ENCODE measurements around the gene KMO. TPM values are rescaled to one million over a fixed set of nuclear protein-coding genes. Genes with fewer than 3 reads are reported as not detected.

The KMO gene
- total and polyA plus RNA-seq, 2 of the 8 experiments (the other 6 are each of a cell fraction or from before 2014, with no cell fraction given): not detected

DNA sequence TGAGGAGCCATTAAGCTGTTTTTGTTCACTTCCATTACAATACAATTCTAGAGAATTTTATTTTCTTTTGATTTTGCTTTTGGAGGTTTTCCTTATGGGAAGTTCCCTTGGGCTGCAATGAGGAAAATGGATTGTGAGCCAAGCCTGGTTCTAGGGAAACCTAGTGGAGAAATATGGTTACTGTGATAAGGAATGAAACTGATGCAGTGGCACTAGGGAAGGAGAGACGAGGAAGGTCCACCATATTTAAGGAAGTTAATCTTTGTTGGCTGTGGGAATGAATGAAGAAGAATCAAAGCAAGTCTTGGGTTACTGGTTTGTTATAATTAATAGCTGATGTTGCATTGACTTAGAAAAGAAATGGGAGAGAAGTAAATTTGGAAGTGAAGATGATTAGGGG lies 79.6 kb downstream of the KMO start:
- H3K9ac ChIP-seq (replicated peaks in 1 of 4; ENCODE audit: extremely low read depth in 1 of 4, low read depth in 3 of 4, low read length in 3 of 4): no peak overlapping the region
- no peak overlapping the region for H3K4me2 ChIP-seq (ENCODE audit: insufficient read depth in 1 of 2, low read depth in 2 of 2, low read length in 2 of 2)
- peaks cover 2 to 3% of the 10 kb centered on the region in 2 experiments for H4K20me1 ChIP-seq (replicated peaks in 1 of 2; ENCODE audit: control insufficient read depth in 1 of 2, insufficient read depth in 2 of 2, low read length in 2 of 2)
- H3K56ac ChIP-seq (replicated peaks; ENCODE audit: insufficient read length, low read depth, low read length): no peak overlapping the region
- no peak overlapping the region for H3K4ac ChIP-seq (replicated peaks; ENCODE audit: insufficient read length, low read depth, low read length)
- no peak overlapping the region for H2AFZ ChIP-seq (ENCODE audit: low read length)
- no peak overlapping the region for H3K23ac ChIP-seq (ENCODE audit: insufficient read length)
- no peaks in the 10 kb centered on the region for H3K27me3 ChIP-seq (replicated peaks in 1 of 4; ENCODE audit: control insufficient read depth in 3 of 4, extremely low read depth in 1 of 4, insufficient read depth in 3 of 4, low read length in 3 of 4)
- WGBS, 2 experiments (ENCODE audit: extremely low coverage in 1 of 2, insufficient coverage in 1 of 2, insufficient read length in 1 of 2, insufficient replicate concordance in 2 of 2, low coverage in 1 of 2, low lambda C conversion rate in 2 of 2, missing lambda C conversion rate in 1 of 2): 81% methylated on average over 1 of the region's 1 CpG; no CpG with 5 or more reads in 1 of the 2 experiments
- no peaks in the 10 kb centered on the region for H3K79me1 ChIP-seq (ENCODE audit: low read depth, low read length)
- no peaks in the 10 kb centered on the region for H3K23me2 ChIP-seq (ENCODE audit: low read depth, low read length)
- no peaks in the 10 kb centered on the region for H3K79me2 ChIP-seq (ENCODE audit: control insufficient read depth in 1 of 2, insufficient read depth in 2 of 2, low read length in 2 of 2)
- H2BK120ac ChIP-seq (replicated peaks; ENCODE audit: low read depth, low read length): no peak overlapping the region
- no peak overlapping the region for H2AK5ac ChIP-seq (ENCODE audit: low read depth, low read length)
- no peak overlapping the region for H2BK5ac ChIP-seq (ENCODE audit: low read depth, low read length)
- no peak overlapping the region for H4K91ac ChIP-seq (replicated peaks; ENCODE audit: insufficient read length, low read length)
- no peak overlapping the region for H2BK15ac ChIP-seq (ENCODE audit: low read length)
- FAIRE-seq: no peak
- H3K36me3 ChIP-seq (ENCODE audit: control insufficient read depth in 2 of 4, insufficient read depth in 4 of 4, low read length in 3 of 4): no peaks in the 10 kb centered on the region
- no peak overlapping the region for H3K14ac ChIP-seq (ENCODE audit: insufficient read length)
- POLR2A ChIA-PET (ENCODE audit: partially characterized antibody): interaction anchor here (0.6 to 1.2 kb wide), 2 partner anchors 11 to 429 kb away, joined by 3 read pairs; no protein-coding TSS in a partner anchor
- H2BK20ac ChIP-seq (ENCODE audit: low read length): no peak overlapping the region
- no peaks in the 10 kb centered on the region for H3K4me1 ChIP-seq (replicated peaks in 1 of 4; ENCODE audit: control insufficient read depth in 3 of 4, insufficient read depth in 4 of 4, low read length in 3 of 4)
- H2BK12ac ChIP-seq (ENCODE audit: low read depth, low read length): no peak overlapping the region
- H3K9me3 ChIP-seq (ENCODE audit: insufficient read depth in 2 of 2, low read depth in 1 of 2, low read length in 1 of 2): no peaks in the 10 kb centered on the region
- no peak overlapping the region for H4K5ac ChIP-seq (ENCODE audit: insufficient read length, low read depth, low read length)
- no peak overlapping the region for H4K8ac ChIP-seq (ENCODE audit: extremely low read depth, insufficient read depth, low read length)
- CTCF ChIA-PET (ENCODE audit: partially characterized antibody): interaction anchor here (0.6 to 3.5 kb wide), 45 partner anchors 7 to 1653 kb away, joined by 3 to 43 read pairs (median 5); partner anchors contain the start of gene KMO
- no peak overlapping the region for H3K27ac ChIP-seq (ENCODE audit: low read depth, low read length)
- H3K18ac ChIP-seq (ENCODE audit: extremely low read depth, low read length): no peak overlapping the region
- no peak for DNase-seq (ENCODE audit: low read depth in 1 of 2, low spot score in 2 of 2)
- H3K4me3 ChIP-seq (ENCODE audit: extremely low read depth in 1 of 4, insufficient read depth in 2 of 4, low read depth in 3 of 4, low read length in 4 of 4): no peak overlapping the region
- TF ChIP-seq SP1 (IDR thresholded peaks at IDR 0.05; ENCODE audit: low read depth, low read length): no peak
- no peak for TF ChIP-seq YY1 (IDR thresholded peaks at IDR 0.05; ENCODE audit: low read depth, low read length)
- no peak for TF ChIP-seq POLR2AphosphoS5 (IDR thresholded peaks at IDR 0.05; ENCODE audit: low read depth, low read length)
- TF ChIP-seq EP300 (IDR thresholded peaks at IDR 0.05; ENCODE audit: borderline replicate concordance in 1 of 2, low read depth in 2 of 2, low read length in 2 of 2): no peak
- no peak for TF ChIP-seq SIX5 (IDR thresholded peaks at IDR 0.05; ENCODE audit: low read depth, low read length)
- no peak for TF ChIP-seq HDAC2 (IDR thresholded peaks at IDR 0.05; ENCODE audit: borderline replicate concordance in 1 of 2, low read depth in 2 of 2, low read length in 2 of 2)
- TF ChIP-seq FOSL1 (IDR thresholded peaks at IDR 0.05; ENCODE audit: insufficient read depth, low read depth, low read length): no peak
- TF ChIP-seq NANOG (IDR thresholded peaks at IDR 0.05; ENCODE audit: insufficient read depth, low read depth, low read length, poor library complexity, severe bottlenecking): no peak
- TF ChIP-seq CHD1 (IDR thresholded peaks at IDR 0.05; ENCODE audit: low read depth, low read length): no peak
- TF ChIP-seq HDAC6 (IDR thresholded peaks at IDR 0.05; ENCODE audit: low read depth, low read length): no peak
- TF ChIP-seq TAF1 (IDR thresholded peaks at IDR 0.05; ENCODE audit: low read depth, low read length): no peak
- no peak for TF ChIP-seq SP2 (IDR thresholded peaks at IDR 0.05; ENCODE audit: low read length)
- TF ChIP-seq GTF2F1 (IDR thresholded peaks at IDR 0.05; ENCODE audit: borderline replicate concordance, low read depth, low read length): no peak
- TF ChIP-seq RFX5 (IDR thresholded peaks at IDR 0.05; ENCODE audit: borderline replicate concordance, low read depth, low read length): no peak
